Panc1 (cell line): ENCODE data around the gene CCDC12. TPM values are rescaled to one million over a fixed set of nuclear protein-coding genes. Genes with fewer than 3 reads are reported as not detected.

ENCODE experiments used
- ATAC-seq: fragments of 200-7000 bp; cut with Tn5 transposase; 2 replicates; pipeline ENCODE4 v1.9.1; 2020; ENCODE audit warnings: mild to moderate bottlenecking, moderate library complexity
- BruUV-seq: library from RNA; stranded (reverse); fragments of 400-500 nt; replicated peaks from 2 replicates; lab custom pipeline; 2021; lab: Mats Ljungman, UMichigan
- CTCF ChIA-PET: fragments of 300-600 bp; sonication (Branson Sonifier 250); formaldehyde crosslinking; loops from one replicate; lab custom pipeline; 2022; ENCODE audit warnings: antibody characterized with exemption; lab: Charles Lee
- POLR2A ChIA-PET: fragments of 300-600 bp; sonication (Branson Sonifier 250); formaldehyde crosslinking; loops from one replicate; lab custom pipeline; 2022; ENCODE audit warnings: antibody characterized with exemption; lab: Charles Lee
- DNase-seq: peaks from one replicate; pipeline ENCODE4 v3.0.0-alpha.2; 2010; ENCODE audit warnings: low read depth, low spot score
- H3K27ac ChIP-seq: 2 replicates; pipeline ENCODE4 v1.5.1; 2011; ENCODE audit warnings: mild to moderate bottlenecking, low read length, inconsistent platforms
- H3K27me3 ChIP-seq: fragments of 200-500 bp; sonication (Bioruptor generic); 2 replicates; pipeline ENCODE4 v1.6.0; 2014; ENCODE audit warnings: low read length, inconsistent platforms; ENCODE audit not compliant: control insufficient read depth, insufficient read depth
- H3K36me3 ChIP-seq: fragments of 200-500 bp; sonication (Bioruptor generic); 2 replicates; pipeline ENCODE4 v1.5.1; 2014; ENCODE audit warnings: inconsistent platforms, mild to moderate bottlenecking, low read length, moderate library complexity; ENCODE audit not compliant: control insufficient read depth, insufficient read depth
- H3K4me1 ChIP-seq: 2 replicates; pipeline ENCODE4 v1.5.1; 2011; ENCODE audit warnings: inconsistent platforms, mild to moderate bottlenecking, low read length, moderate library complexity; ENCODE audit not compliant: control insufficient read depth, insufficient read depth
- H3K4me3 ChIP-seq, 2 experiments: 2 replicates each; pipeline ENCODE4 v1.5.1; 2011 to 2012; ENCODE audit warnings: low read depth in 2 of 2, low read length in 2 of 2, mild to moderate bottlenecking in 2 of 2, inconsistent platforms in 1 of 2, moderate library complexity in 1 of 2
- H3K9me3 ChIP-seq: fragments of 200-500 bp; sonication (Bioruptor generic); 2 replicates; pipeline ENCODE4 v1.5.1; 2014; ENCODE audit warnings: low read depth, mild to moderate bottlenecking, inconsistent platforms, low read length, moderate library complexity; ENCODE audit not compliant: control insufficient read depth, insufficient read depth
- CTCF ChIP-seq: fragments of 450-650 bp; IDR thresholded peaks from 2 replicates; pipeline ENCODE4 v1.5.1; 2017; ENCODE audit warnings: mild to moderate bottlenecking
- POLR2AphosphoS5 ChIP-seq: IDR thresholded peaks from 2 replicates; pipeline ENCODE4 v1.6.1; 2012; ENCODE audit warnings: mild to moderate bottlenecking, low read depth, low read length, moderate library complexity
- REST ChIP-seq, 2 experiments: IDR thresholded peaks; 2 replicates each; pipeline ENCODE4 v1.6.1; 2011 to 2012; ENCODE audit warnings: low read depth in 2 of 2, control low read depth in 1 of 2, low read length in 1 of 2, mild to moderate bottlenecking in 1 of 2, moderate library complexity in 1 of 2; ENCODE audit not compliant: insufficient read depth in 1 of 2
- SIN3A ChIP-seq: IDR thresholded peaks from 2 replicates; pipeline ENCODE4 v1.6.1; 2012; ENCODE audit warnings: low read depth, mild to moderate bottlenecking, low read length, moderate library complexity, borderline replicate concordance; ENCODE audit not compliant: insufficient read depth
- TCF7L2 ChIP-seq: IDR thresholded peaks from 2 replicates; pipeline ENCODE4 v1.6.1; 2011; ENCODE audit warnings: mild to moderate bottlenecking, low read depth, low read length, inconsistent platforms
- in situ Hi-C: cut with HindIII; loops from 2 replicates; pipeline ENCODE4 v1.10.0; 2016; ENCODE audit warnings: low sequenced_read_pairs, low pct_unique_long_range_greater_than_20kb
- intact Hi-C: fragments of 100-400 bp; cut with micrococcal nuclease; formaldehyde crosslinking; loops from one replicate; pipeline ENCODE4 v1.10.0; 2022; ENCODE audit not compliant: unreplicated experiment
- total RNA-seq: library from RNA; stranded (reverse); gene quantifications from one replicate; pipeline ENCODE4 v1.2.1, GENCODE V29; 2021; ENCODE audit not compliant: unreplicated experiment

Gene CCDC12
- total RNA-seq, 1 experiment from 2014 or later, result 35.5 TPM

GRCh38 chr3:46962427-46962826, 14.1 kb downstream of the CCDC12 start:
- in situ Hi-C loops, result no loop called here

GRCh38 chr3:46960835-46961234, 15.7 kb downstream of the CCDC12 start:
- intact Hi-C loops, result no loop called here
- H3K4me3 ChIP-seq, result no peak overlapping the region
- H3K27ac ChIP-seq, result no peak overlapping the region
- H3K4me1 ChIP-seq, result peaks cover 4% of the 10 kb centered on the region
- ATAC-seq, result no peak
- H3K9me3 ChIP-seq, result no peaks in the 10 kb centered on the region
- ChIA-PET POLR2A (interaction anchor here (0.7 kb wide), 1 partner anchor 321 kb away, joined by 5 read pairs; no protein-coding TSS in a partner anchor), CTCF (no interaction called here)
- in situ Hi-C loops, result no loop called here
- TF ChIP-seq REST (IDR thresholded peaks at IDR 0.05; ENCODE audit: insufficient read depth in 1 of 2, low read depth in 2 of 2, low read length in 1 of 2) (no peak), POLR2AphosphoS5 (no peak), CTCF (no peak), TCF7L2 (no peak), SIN3A (no peak)
- BruUV-seq, result no TSS peak
- no peaks in the 10 kb centered on the region for H3K36me3 ChIP-seq
- DNase-seq, result no peak
- H3K27me3 ChIP-seq, result no peaks in the 10 kb centered on the region

More at GRCh38 chr3:46962427-46962826, 14.1 kb downstream of the CCDC12 start:
- no peak for ATAC-seq
- no peaks in the 10 kb centered on the region for H3K9me3 ChIP-seq
- no peak overlapping the region for H3K27ac ChIP-seq
- intact Hi-C loops, result no loop called here
- no peak for TF ChIP-seq TCF7L2
- TF ChIP-seq SIN3A, result no peak
- TF ChIP-seq REST (IDR thresholded peaks at IDR 0.05; ENCODE audit: insufficient read depth in 1 of 2, low read depth in 2 of 2, low read length in 1 of 2), result no peak
- TF ChIP-seq POLR2AphosphoS5, result no peak
- no peak for TF ChIP-seq CTCF
- no peak for DNase-seq
- H3K27me3 ChIP-seq, result no peaks in the 10 kb centered on the region
- H3K4me3 ChIP-seq, result no peak overlapping the region
- ChIA-PET CTCF (no interaction called here), POLR2A (no interaction called here)
- no peaks in the 10 kb centered on the region for H3K36me3 ChIP-seq
- no TSS peak for BruUV-seq
- peaks cover 6% of the 10 kb centered on the region for H3K4me1 ChIP-seq
